Subcutaneous adipose tissue (tissue), 4 donors: Measurements from ENCODE around the gene TMA7B. TPM values are rescaled to one million over a fixed set of nuclear protein-coding genes. Genes with fewer than 3 reads are reported as not detected.

Source experiments
- CTCF ChIP-seq: fragments of 450-650 bp; IDR thresholded peaks from one replicate; pipeline ENCODE4 v1.5.1; 2016; ENCODE audit warnings: low read depth, mild to moderate bottlenecking, control low read depth, antibody characterized with exemption, moderate library complexity
- total RNA-seq, 4 donors: library from RNA; depleted of rRNA; stranded (reverse); fragments of >200 nt; gene quantifications; one replicate each; pipeline ENCODE4 v1.1.0, GENCODE V29; 2016

The TMA7B gene
- total RNA-seq, 4 donors from 2014 or later = not detected

DNA sequence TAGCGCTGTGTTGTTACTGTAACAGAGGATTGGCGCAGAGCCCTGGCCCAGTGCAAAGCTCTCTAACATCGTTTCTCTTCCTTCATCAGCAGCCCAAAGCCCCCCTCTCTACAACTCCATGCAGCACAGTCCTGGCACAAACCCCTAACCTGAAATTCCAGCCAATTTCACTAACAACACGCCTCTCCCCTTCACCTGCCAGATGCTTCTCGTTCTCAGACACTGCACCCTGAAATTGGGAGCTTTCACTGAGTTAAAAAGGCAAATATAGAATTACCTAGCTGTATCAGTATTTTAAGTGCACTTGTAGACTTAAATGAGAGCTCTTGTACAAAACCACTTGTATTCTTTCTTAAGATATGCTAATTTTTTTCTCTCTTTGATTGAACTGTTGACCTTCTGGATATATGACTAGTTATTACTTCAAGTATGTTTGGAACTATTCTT lies 43.0 kb upstream of the TMA7B start:
- TF ChIP-seq CTCF = no peak

DNA sequence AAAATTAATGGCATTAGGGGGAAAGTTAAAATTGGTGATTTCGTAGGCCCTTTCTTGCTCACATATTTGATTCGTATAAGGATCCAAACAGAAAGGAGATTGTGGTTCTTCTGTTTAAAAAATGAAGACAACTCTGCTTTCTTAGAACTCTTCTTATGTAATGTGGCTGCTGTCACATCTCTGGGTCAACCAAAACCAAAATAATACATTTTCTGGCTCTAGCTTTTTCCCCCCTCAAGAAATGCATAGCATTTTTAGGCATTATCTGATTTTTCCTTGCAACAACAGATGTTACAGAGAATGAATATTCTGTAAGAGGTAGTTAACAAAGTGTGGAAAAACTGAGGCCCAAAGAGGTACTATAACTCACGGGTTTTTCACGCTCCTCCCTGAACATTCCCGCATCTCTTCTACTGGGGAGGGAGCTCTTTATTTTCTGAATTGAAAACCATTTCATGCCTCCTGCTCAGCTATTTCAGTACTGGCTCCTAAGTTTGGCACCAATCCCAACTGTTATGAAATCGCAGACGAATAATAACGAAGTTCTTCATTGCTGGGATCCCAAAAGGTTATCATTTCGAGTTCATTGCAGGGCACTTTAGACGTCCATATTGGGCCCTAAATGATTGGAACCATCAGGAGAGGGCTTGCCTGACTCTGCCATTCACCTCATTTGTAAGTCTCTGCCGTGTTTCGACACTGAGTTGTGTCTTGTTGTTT lies 42.3 kb upstream of the TMA7B start:
- TF ChIP-seq CTCF = no peak

DNA sequence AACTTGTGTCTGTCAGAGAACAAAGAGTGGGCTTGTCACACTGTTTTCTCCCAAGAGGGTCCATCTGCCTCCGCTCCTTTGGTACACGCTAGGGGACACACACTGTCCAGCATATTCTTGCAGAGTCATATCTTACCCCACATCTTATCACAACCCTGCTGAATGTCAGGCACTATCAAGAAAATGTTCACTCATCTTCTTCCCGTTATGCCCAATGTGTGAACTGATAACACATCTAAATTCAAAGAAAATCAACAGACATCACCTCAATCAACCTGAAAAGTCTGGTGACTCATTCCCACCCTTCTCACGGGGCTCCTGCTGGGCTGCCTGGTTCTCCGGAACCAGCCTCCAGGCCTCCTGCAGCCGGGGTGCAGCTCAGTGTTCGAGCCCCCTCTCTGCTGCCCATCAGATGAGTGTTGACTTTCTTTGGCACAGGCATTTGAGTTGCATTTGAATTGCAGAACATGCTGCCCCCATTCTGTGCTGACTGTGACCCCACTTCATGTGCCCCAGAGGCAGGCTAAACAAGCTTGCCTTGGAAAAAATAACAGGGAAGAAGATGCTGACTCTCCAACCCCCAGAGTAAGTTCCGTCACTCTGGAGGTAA lies 40.0 kb upstream of the TMA7B start:
- TF ChIP-seq CTCF = no peak

- no peak for TF ChIP-seq CTCF
These were observed 36.5 kb upstream of the TMA7B start for GRCh38 chr22:39923696-39924095.

- TF ChIP-seq CTCF = no peak
These were observed 35.9 kb upstream of the TMA7B start for GRCh38 chr22:39924286-39924685.

DNA sequence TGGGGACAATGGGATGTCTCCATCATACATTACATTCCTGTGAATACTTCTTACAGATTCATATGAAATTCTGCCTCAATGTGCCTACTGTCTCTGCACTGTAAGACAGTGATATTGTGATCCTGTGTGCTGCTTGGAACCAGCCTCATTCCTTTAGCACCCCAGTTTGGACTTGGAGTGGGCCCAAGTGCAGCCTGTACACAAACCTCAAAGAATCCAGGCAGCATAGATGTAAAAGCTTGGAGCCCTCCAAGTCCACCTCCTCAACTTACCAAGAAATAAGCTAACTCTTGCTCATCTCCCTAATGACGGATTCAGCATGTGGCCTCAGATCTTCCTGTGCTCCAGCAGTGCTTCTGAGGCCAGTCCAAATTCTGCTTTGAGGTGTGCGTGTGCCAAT lies 34.9 kb upstream of the TMA7B start:
- TF ChIP-seq CTCF = no peak

- TF ChIP-seq CTCF = no peak
These were observed 34.1 kb upstream of the TMA7B start for GRCh38 chr22:39925909-39926679.
